Ovary (tissue), 9 donors: ENCODE data around the gene SPEG. TPM values are rescaled to one million over a fixed set of nuclear protein-coding genes. Genes with fewer than 3 reads are reported as not detected.
A peak's percentile ranks its signal among the peaks of the same experiment; 100 is the strongest.

ENCODE experiments used
- DNase-seq, 5 donors: peaks; one replicate each; pipeline ENCODE4 v3.0.0-alpha.2; 2019 to 2020
- H3K27ac ChIP-seq, 2 donors: fragments of 200-600 bp; one replicate each; pipeline versions ENCODE4 v1.5.1 to v1.8.0; 2019 to 2022
- H3K27me3 ChIP-seq: fragments of 200-600 bp; one replicate; pipeline ENCODE4 v1.8.0; 2022
- H3K36me3 ChIP-seq: fragments of 200-600 bp; sonication (generic); one replicate; pipeline ENCODE4 v1.5.1; 2019
- H3K4me1 ChIP-seq: one replicate; pipeline ENCODE4 v1.8.1; 2013; ENCODE audit warnings: mild to moderate bottlenecking, moderate library complexity; ENCODE audit not compliant: insufficient read depth
- H3K4me3 ChIP-seq: fragments of 200-600 bp; sonication (generic); one replicate; pipeline ENCODE4 v1.5.1; 2017
- H3K9me3 ChIP-seq, 2 donors: fragments of 200-600 bp in 1 of 2; sonication (generic) in 1 of 2; one replicate each; pipeline versions ENCODE4 v1.5.1 to v1.8.1; 2013 to 2019; ENCODE audit warnings: mild to moderate bottlenecking in 1 of 2, moderate library complexity in 1 of 2
- EP300 ChIP-seq: sonication (generic); formaldehyde crosslinking; IDR thresholded peaks from one replicate; pipeline ENCODE4 v1.6.1; 2017; ENCODE audit warnings: antibody characterized with exemption
- POLR2A ChIP-seq: fragments of 450-650 bp; IDR thresholded peaks from one replicate; pipeline ENCODE4 v1.6.1; 2017; ENCODE audit warnings: antibody characterized with exemption, mild to moderate bottlenecking, moderate library complexity
- WGBS, 3 donors: extraction: QIAGEN DNeasy Blood & Tissue Kit in 1 of 3; methylation state at CpG; one replicate each; pipeline versions ENCODE4 v1.1.5 to v1.1.7; 2013 to 2017; 5-methylcytosine and 5-hydroxymethylcytosine counted together
- intact Hi-C, 4 donors: fragments of 100-400 bp; cut with DNase I; formaldehyde crosslinking; loops; one replicate each; pipeline versions ENCODE4 v1.11.0 to v1.15.1; 2022 to 2023
- polyA plus RNA-seq, 2 donors: library from polyadenylated mRNA; stranded (reverse); fragments of 200-250 nt in 1 of 2; fragments of 350-450 nt in 1 of 2; fragmentation: Illumina TruSeq in 1 of 2; extraction: RNeasy Lipid Tissue Mini Kit (QIAGEN cat#74804) in 1 of 2; gene quantifications; one replicate each; pipeline ENCODE4 v1.2.3, GENCODE V29; 2013 to 2014
- total RNA-seq, 7 donors: library from RNA; depleted of rRNA in 2 of 7; stranded (reverse); fragments of >200 nt in 2 of 7; fragmentation: NEBNext Ultra II Directional in 3 of 7; extraction: Animal tissue kit (Norgen Biotek cat#: 25700) in 3 of 7; gene quantifications; one replicate each; pipeline versions ENCODE4 v1.1.0 to v1.2.4, GENCODE V29; 2016 to 2023
- TF ChIP-seq, protein P1 (sequence below), 3 donors: fragments of 450-650 bp in 2 of 3; fragments of 200-600 bp in 1 of 3; IDR thresholded peaks; one replicate each; pipeline versions ENCODE4 v1.5.1 to v1.8.0; 2016 to 2022; ENCODE audit warnings: antibody characterized with exemption in 3 of 3, mild to moderate bottlenecking in 1 of 3
- donor health status: DM: no; HTN: no; CAD: no; lungs with moderate emphysema.
- donor health status: DM: no; HTN: no; CAD: no.
- donor health status: Bipolar disorder and iron deficiency.
- donor health status: DM: yes; HTN: yes; CAD: no.
- donor health status: DM: no; HTN: no; CAD: no.
- donor health status: DM: yes; HTN: yes; CAD: no.

SPEG gene
- total and polyA plus RNA-seq, 9 donors, result 9.9 to 79.7 (median 29.6) TPM

DNA sequence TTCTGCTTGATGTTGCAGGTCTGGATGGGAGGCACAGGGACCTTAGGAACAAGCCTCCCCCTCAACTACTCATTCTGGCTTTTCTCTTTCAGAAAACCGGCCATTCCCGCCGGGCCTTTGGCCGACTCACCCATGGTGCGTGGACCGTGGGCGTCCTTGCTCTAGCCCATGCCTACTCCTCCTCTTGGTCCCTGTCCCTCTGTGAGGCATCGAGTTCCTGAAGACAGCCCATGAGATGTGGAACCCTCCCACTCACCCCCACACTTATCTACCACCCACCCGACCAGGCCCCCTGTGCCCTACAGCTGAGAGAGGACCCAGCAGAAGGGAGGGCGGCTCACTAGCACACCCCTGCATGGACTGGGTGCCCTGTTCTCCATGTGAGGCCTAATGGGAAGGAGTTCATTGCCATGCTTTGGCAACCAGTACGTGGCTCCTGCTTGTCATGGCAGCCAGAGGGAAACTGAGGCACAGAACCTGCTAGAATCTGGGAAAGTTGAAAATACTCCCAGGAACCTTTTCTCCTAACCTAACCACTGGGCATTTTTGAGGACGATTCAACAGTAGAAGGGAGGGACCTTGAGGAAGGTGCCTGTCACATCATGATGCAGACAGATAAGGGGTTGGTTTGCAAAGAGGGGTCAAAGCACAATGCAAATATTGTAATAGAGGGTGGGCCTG lies 8.5 kb downstream of the SPEG start:
- 79 to 90% (median 85%) methylated on average over 12 of the region's 12 CpGs for WGBS, 3 donors
- DNase-seq, result peak in 2 of 5 donors; percentile 14 to 23
- no peaks in the 10 kb centered on the region for H3K9me3 ChIP-seq
- no peak overlapping the region for H3K27ac ChIP-seq
- intact Hi-C loops, result no loop called here
- peak overlapping the region; percentile 72 for H3K4me3 ChIP-seq
- H3K4me1 ChIP-seq, result peaks cover 4% of the 10 kb centered on the region
- no peaks in the 10 kb centered on the region for H3K36me3 ChIP-seq
- TF ChIP-seq, protein P1, sequence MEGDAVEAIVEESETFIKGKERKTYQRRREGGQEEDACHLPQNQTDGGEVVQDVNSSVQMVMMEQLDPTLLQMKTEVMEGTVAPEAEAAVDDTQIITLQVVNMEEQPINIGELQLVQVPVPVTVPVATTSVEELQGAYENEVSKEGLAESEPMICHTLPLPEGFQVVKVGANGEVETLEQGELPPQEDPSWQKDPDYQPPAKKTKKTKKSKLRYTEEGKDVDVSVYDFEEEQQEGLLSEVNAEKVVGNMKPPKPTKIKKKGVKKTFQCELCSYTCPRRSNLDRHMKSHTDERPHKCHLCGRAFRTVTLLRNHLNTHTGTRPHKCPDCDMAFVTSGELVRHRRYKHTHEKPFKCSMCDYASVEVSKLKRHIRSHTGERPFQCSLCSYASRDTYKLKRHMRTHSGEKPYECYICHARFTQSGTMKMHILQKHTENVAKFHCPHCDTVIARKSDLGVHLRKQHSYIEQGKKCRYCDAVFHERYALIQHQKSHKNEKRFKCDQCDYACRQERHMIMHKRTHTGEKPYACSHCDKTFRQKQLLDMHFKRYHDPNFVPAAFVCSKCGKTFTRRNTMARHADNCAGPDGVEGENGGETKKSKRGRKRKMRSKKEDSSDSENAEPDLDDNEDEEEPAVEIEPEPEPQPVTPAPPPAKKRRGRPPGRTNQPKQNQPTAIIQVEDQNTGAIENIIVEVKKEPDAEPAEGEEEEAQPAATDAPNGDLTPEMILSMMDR (IDR thresholded peaks at IDR 0.05), result no peak
- TF ChIP-seq POLR2A, result no peak
- no peak for TF ChIP-seq EP300
- H3K27me3 ChIP-seq, result no peaks in the 10 kb centered on the region

DNA sequence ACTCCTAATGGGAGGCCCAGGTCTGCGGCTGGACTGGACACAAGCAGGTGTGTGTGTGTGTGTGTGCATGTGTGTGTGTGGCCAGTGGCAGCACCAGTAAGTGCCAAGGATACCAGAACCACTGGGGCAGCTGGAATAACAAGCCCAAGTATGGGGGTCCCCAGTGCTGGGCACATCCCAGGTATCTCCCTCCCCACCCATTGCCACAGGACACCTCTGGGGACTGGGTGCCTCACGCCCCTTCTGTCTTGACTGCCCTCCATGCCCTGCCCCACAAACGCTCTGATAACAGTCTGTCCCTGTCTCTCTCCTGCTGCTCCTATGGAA lies 9.0 kb downstream of the SPEG start:
- Histone ChIP-seq H3K36me3 (no peaks in the 10 kb centered on the region), H3K4me3 (no peak overlapping the region), H3K27me3 (no peaks in the 10 kb centered on the region), H3K9me3 (no peaks in the 10 kb centered on the region), H3K27ac (no peak overlapping the region), H3K4me1 (peaks cover 4% of the 10 kb centered on the region)
- 81 to 94% (median 92%) methylated on average over 3 of the region's 3 CpGs for WGBS, 3 donors
- intact Hi-C loops, result no loop called here
- DNase-seq, result peak in 2 of 5 donors; percentile 7 to 15
- TF ChIP-seq POLR2A, result no peak
- TF ChIP-seq, protein P1 (IDR thresholded peaks at IDR 0.05), result no peak
- TF ChIP-seq EP300, result no peak

DNA sequence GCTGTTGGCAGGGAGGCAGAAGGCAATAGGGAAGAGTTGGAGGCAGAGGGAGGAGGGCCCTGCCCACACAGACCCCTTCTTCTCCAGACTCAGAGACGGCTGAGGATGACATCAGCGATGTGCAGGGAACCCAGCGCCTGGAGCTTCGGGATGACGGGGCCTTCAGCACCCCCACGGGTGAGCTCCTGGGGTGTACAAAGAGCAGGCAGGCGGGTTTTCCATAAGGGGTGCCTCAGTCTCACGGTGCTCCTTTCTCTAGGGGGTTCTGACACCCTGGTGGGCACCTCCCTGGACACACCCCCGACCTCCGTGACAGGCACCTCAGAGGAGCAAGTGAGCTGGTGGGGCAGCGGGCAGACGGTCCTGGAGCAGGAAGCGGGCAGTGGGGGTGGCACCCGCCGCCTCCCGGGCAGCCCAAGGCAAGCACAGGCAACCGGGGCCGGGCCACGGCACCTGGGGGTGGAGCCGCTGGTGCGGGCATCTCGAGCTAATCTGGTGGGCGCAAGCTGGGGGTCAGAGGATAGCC lies 10.0 kb downstream of the SPEG start:
- TF ChIP-seq EP300, result no peak
- TF ChIP-seq, protein P1 (IDR thresholded peaks at IDR 0.05), result no peak
- TF ChIP-seq POLR2A, result no peak
- H3K9me3 ChIP-seq, result no peaks in the 10 kb centered on the region
- DNase-seq, result peak in 2 of 5 donors; percentile 30 to 32
- H3K27me3 ChIP-seq, result no peaks in the 10 kb centered on the region
- peak overlapping the region; percentile 16 for H3K4me3 ChIP-seq
- H3K27ac ChIP-seq, result no peak overlapping the region
- peaks cover 4% of the 10 kb centered on the region for H3K4me1 ChIP-seq
- WGBS, 3 donors, result 75 to 85% (median 84%) methylated on average over 23 of the region's 23 CpGs
- no peaks in the 10 kb centered on the region for H3K36me3 ChIP-seq
- intact Hi-C loops, result no loop called here

GRCh38 chr2:219445220-219445640 lies 10.6 kb downstream of the SPEG start:
- no peaks in the 10 kb centered on the region for H3K27me3 ChIP-seq
- WGBS, 3 donors, result 52 to 59% (median 55%) methylated on average over 5 of the region's 5 CpGs
- H3K4me1 ChIP-seq, result peaks cover 4% of the 10 kb centered on the region
- intact Hi-C loops, result no loop called here
- no peaks in the 10 kb centered on the region for H3K36me3 ChIP-seq
- H3K9me3 ChIP-seq, result no peaks in the 10 kb centered on the region
- TF ChIP-seq, protein P1 (IDR thresholded peaks at IDR 0.05), result no peak
- TF ChIP-seq EP300 (no peak), POLR2A (no peak)
- H3K4me3 ChIP-seq, result peak overlapping the region; percentile 16
- no peak for DNase-seq
- no peak overlapping the region for H3K27ac ChIP-seq
